Esophagus muscularis mucosa (tissue), 4 donors: ENCODE data around the gene RBMS3. TPM values are rescaled to one million over a fixed set of nuclear protein-coding genes. Genes with fewer than 3 reads are reported as not detected.
"Not testable (repeated sequence)": the region's sequence is repeated elsewhere in the genome, so short reads cannot be mapped to it uniquely, and the experiment has no call there.

Experiments
- DNase-seq: peaks from one replicate; pipeline ENCODE4 v3.0.0-alpha.2; 2017; ENCODE audit errors: extremely low spot score
- H3K27ac ChIP-seq, 4 donors: fragments of 200-600 bp; sonication (generic); replicated peaks in 1 of 4; 1 replicate in 3 of 4; 2 replicates in 1 of 4; pipeline ENCODE4 v1.5.1; 2016 to 2019; ENCODE audit warnings: mild to moderate bottlenecking in 1 of 4
- H3K27me3 ChIP-seq, 4 donors: fragments of 200-600 bp; sonication (generic); one replicate each; pipeline versions ENCODE4 v1.5.1 to v1.6.0; 2016 to 2019
- H3K36me3 ChIP-seq, 4 donors: fragments of 200-600 bp; sonication (generic); one replicate each; pipeline ENCODE4 v1.5.1; 2016 to 2019
- H3K4me1 ChIP-seq, 4 donors: fragments of 200-600 bp; sonication (generic); one replicate each; pipeline ENCODE4 v1.5.1; 2016 to 2019
- H3K4me3 ChIP-seq, 4 donors: fragments of 200-600 bp; sonication (generic); 1 replicate in 2 of 4; 2 replicates in 2 of 4; pipeline ENCODE4 v1.5.1; 2016 to 2019; ENCODE audit warnings: mild to moderate bottlenecking in 4 of 4, moderate library complexity in 1 of 4
- H3K9me3 ChIP-seq, 4 donors: fragments of 200-600 bp; sonication (generic); 1 replicate in 3 of 4; 2 replicates in 1 of 4; pipeline ENCODE4 v1.5.1; 2016 to 2019
- CTCF ChIP-seq, 3 experiments: fragments of 200-600 bp in 2 of 3; fragments of 450-650 bp in 1 of 3; sonication (generic) in 2 of 3; IDR thresholded peaks; one replicate each; pipeline ENCODE4 v1.5.1; 2017 to 2019; ENCODE audit warnings: antibody characterized with exemption in 3 of 3, mild to moderate bottlenecking in 2 of 3, moderate library complexity in 1 of 3
- EP300 ChIP-seq: sonication (generic); formaldehyde crosslinking; IDR thresholded peaks from one replicate; pipeline ENCODE4 v1.6.1; 2017; ENCODE audit warnings: antibody characterized with exemption
- POLR2A ChIP-seq: fragments of 450-650 bp; IDR thresholded peaks from one replicate; pipeline ENCODE4 v1.6.1; 2017; ENCODE audit warnings: antibody characterized with exemption, moderate library complexity, mild to moderate bottlenecking, low read depth
- POLR2AphosphoS5 ChIP-seq, 2 donors: sonication (generic); formaldehyde crosslinking; IDR thresholded peaks; one replicate each; pipeline ENCODE4 v1.6.1; 2017; ENCODE audit warnings: antibody characterized with exemption in 2 of 2
- WGBS: methylation state at CpG from one replicate; pipeline ENCODE4 v1.1.5; 2018; 5-methylcytosine and 5-hydroxymethylcytosine counted together
- intact Hi-C: fragments of 100-400 bp; cut with DNase I; formaldehyde crosslinking; loops from one replicate; pipeline ENCODE4 v1.15.1; 2023
- total RNA-seq, 4 donors: library from RNA; depleted of rRNA; stranded (reverse); fragments of >200 nt; gene quantifications; one replicate each; pipeline versions ENCODE4 v1.1.0 to v1.2.1, GENCODE V29; 2016

The RBMS3 gene
- total RNA-seq, 4 donors from 2014 or later = 53.0 to 81.5 (median 61.2) TPM

DNA sequence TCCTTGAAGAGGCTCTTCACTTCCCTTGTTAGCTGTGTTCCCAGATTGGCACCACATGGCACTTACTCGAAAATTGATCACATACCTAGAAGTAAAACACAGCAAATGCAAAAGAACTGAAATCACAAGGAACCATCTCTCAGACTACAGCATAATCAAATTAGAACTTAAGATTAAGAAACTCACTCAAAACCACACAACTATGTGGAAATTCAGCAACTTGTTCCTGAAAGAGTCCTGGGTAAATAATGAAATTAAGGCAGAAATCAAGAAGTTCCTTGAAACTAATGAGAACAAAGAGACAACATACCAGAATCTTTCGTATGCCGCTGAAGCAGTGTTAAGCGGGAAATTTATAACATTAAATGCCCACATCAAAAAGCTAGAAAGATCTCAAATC lies 759.3 kb downstream of the RBMS3 start:
- Histone ChIP-seq H3K4me1 (peaks cover 0 to 5% (median 0%) of the 10 kb centered on the region in 4 donors), H3K4me3 (no peak overlapping the region), H3K27me3 (no peaks in the 10 kb centered on the region), H3K27ac (no peak overlapping the region), H3K9me3 (no peaks in the 10 kb centered on the region), H3K36me3 (no peaks in the 10 kb centered on the region)
- intact Hi-C loops = loop anchor here (5.0 to 10.0 kb wide), 2 partner anchors 72 to 1095 kb away; no protein-coding TSS in a partner anchor
- TF ChIP-seq CTCF (IDR thresholded peaks at IDR 0.05) (no peak), EP300 (no peak), POLR2AphosphoS5 (IDR thresholded peaks at IDR 0.05) (no peak), POLR2A (no peak)
- DNase-seq = no peak
- 89% methylated on average over 4 of the region's 4 CpGs for WGBS

DNA sequence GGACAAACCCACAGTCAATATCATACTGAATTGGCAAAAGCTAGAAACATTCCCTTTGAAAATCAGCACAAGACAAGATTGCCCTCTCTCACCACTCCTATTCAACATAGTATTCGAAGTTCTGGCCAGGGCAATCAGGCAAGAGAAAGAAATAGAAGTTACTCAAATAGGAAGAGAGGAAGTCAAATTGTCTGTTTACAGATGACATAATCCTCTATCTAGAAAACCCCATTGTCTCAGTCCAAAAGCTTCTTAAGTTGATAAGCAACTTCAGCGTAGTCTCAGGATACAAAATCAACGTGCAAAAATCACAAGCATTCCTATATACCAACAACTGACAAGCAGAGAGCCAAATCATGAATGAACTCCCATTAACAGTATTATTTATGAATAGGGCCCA lies 760.6 kb downstream of the RBMS3 start:
- intact Hi-C loops = loop anchor here (5.0 to 10.0 kb wide), 2 partner anchors 71 to 1093 kb away; no protein-coding TSS in a partner anchor
- H3K9me3 ChIP-seq, H3K4me3 ChIP-seq, H3K36me3 ChIP-seq, H3K27me3 ChIP-seq, H3K4me1 ChIP-seq, DNase-seq, H3K27ac ChIP-seq: not testable (repeated sequence)
- 34% methylated on average over 3 of the region's 3 CpGs for WGBS

GRCh38 chr3:30042274-30042859 lies 761.5 kb downstream of the RBMS3 start:
- TF ChIP-seq EP300 (no peak), CTCF (IDR thresholded peaks at IDR 0.05) (peak; percentile 68 to 77 (median 75))
- Histone ChIP-seq H3K36me3 (no peaks in the 10 kb centered on the region), H3K4me3 (no peak overlapping the region), H3K27me3 (no peaks in the 10 kb centered on the region), H3K9me3 (no peaks in the 10 kb centered on the region), H3K4me1 (peaks cover 0 to 5% (median 0%) of the 10 kb centered on the region in 4 donors), H3K27ac (no peak overlapping the region)
- WGBS = 30% methylated on average over 4 of the region's 4 CpGs
- DNase-seq = no peak
- intact Hi-C loops = loop anchor here (2.0 to 10.0 kb wide), 3 partner anchors 70 to 1092 kb away; no protein-coding TSS in a partner anchor

GRCh38 chr3:30042916-30043555 lies 762.2 kb downstream of the RBMS3 start:
- H3K27ac ChIP-seq = no peak overlapping the region
- H3K9me3 ChIP-seq = no peaks in the 10 kb centered on the region
- no peak for DNase-seq
- 85% methylated on average over 3 of the region's 3 CpGs for WGBS
- no peak overlapping the region for H3K4me3 ChIP-seq
- H3K27me3 ChIP-seq = no peaks in the 10 kb centered on the region
- H3K36me3 ChIP-seq = no peaks in the 10 kb centered on the region
- TF ChIP-seq EP300 (no peak), POLR2A (no peak), CTCF (IDR thresholded peaks at IDR 0.05) (no peak), POLR2AphosphoS5 (IDR thresholded peaks at IDR 0.05) (no peak)
- intact Hi-C loops = loop anchor here (2.0 to 10.0 kb wide), 3 partner anchors 69 to 1092 kb away; no protein-coding TSS in a partner anchor
- H3K4me1 ChIP-seq = peaks cover 0 to 5% (median 0%) of the 10 kb centered on the region in 4 donors

GRCh38 chr3:30044515-30044914 lies 763.6 kb downstream of the RBMS3 start:
- intact Hi-C loops = loop anchor here (5.0 to 10.0 kb wide), 2 partner anchors 68 to 1090 kb away; no protein-coding TSS in a partner anchor
- TF ChIP-seq POLR2AphosphoS5 (IDR thresholded peaks at IDR 0.05) = no peak
- TF ChIP-seq EP300 = no peak
- no peak for DNase-seq
- H3K27me3 ChIP-seq = no peaks in the 10 kb centered on the region
- H3K4me3 ChIP-seq = no peak overlapping the region
- no peak overlapping the region for H3K27ac ChIP-seq
- H3K9me3 ChIP-seq = no peaks in the 10 kb centered on the region
- H3K4me1 ChIP-seq = peaks cover 0 to 5% (median 0%) of the 10 kb centered on the region in 4 donors
- 72% methylated on average over 4 of the region's 4 CpGs for WGBS
- no peaks in the 10 kb centered on the region for H3K36me3 ChIP-seq
